ENCODE measurements around the gene CD4. TPM values are rescaled to one million over a fixed set of nuclear protein-coding genes. Genes with fewer than 3 reads are reported as not detected.
A peak's percentile ranks its signal among the peaks of the same experiment; 100 is the strongest.

Gene CD4
- polyA plus RNA-seq, 1 of the 3 experiments (the other 2 are of a cell fraction) = 0.02 TPM

DNA sequence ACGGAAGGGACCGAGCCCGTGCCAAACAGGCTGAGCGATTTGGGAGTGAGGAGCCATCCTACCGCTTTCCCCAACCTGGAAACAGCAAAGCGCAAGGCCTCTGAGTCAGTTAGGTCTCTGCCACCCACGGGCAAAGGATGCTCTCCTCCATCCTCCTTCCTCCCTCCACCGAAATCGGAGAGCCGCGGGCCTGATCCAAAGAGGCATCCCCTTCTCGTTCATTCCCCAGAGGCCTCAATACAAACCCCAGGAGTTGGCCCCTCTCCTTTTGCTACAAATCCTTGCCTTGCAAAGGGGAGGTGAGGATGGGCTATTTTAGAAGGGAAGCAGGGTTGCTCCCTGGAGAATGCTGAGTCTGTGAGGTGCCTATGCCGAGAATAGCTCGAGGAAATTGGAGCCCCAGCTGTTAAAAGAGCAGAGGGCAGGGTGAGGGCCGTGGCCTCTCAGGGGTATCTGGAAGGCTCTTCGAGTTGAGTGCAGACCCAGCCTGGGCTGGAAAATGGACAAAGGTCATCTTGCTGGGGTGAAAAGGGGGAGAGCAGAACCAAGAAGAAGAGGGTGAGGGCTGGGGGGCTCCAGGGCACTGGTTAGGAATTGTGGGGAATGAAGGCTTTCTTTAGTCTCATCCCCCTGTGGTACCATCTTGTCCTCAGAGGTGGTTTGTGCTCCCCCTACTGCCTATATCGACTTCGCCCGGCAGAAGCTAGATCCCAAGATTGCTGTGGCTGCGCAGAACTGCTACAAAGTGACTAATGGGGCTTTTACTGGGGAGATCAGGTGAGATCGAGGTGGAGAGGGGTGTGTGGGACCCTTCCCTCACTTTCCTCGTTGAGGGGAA lies 79.1 kb downstream of the CD4 start:
- no peak overlapping the region for H2AFZ ChIP-seq (ENCODE audit: low read depth)
- H3K4me3 ChIP-seq (ENCODE audit: low read depth in 2 of 2, low read length in 1 of 2) = peak overlapping the region; percentile 91 to 99
- H4K20me1 ChIP-seq (ENCODE audit: insufficient read depth) = peaks cover 44% of the 10 kb centered on the region
- no peak for DNase-seq
- H3K9me2 ChIP-seq = no peaks in the 10 kb centered on the region
- WGBS (ENCODE audit: low lambda C conversion rate) = 1% methylated on average over 20 of the region's 22 CpGs
- peaks cover 33 to 43% of the 10 kb centered on the region in 2 experiments for H3K4me1 ChIP-seq (ENCODE audit: control insufficient read depth in 1 of 2, insufficient read depth in 2 of 2, low read depth in 1 of 2, low read length in 1 of 2)
- TF ChIP-seq, protein P1, sequence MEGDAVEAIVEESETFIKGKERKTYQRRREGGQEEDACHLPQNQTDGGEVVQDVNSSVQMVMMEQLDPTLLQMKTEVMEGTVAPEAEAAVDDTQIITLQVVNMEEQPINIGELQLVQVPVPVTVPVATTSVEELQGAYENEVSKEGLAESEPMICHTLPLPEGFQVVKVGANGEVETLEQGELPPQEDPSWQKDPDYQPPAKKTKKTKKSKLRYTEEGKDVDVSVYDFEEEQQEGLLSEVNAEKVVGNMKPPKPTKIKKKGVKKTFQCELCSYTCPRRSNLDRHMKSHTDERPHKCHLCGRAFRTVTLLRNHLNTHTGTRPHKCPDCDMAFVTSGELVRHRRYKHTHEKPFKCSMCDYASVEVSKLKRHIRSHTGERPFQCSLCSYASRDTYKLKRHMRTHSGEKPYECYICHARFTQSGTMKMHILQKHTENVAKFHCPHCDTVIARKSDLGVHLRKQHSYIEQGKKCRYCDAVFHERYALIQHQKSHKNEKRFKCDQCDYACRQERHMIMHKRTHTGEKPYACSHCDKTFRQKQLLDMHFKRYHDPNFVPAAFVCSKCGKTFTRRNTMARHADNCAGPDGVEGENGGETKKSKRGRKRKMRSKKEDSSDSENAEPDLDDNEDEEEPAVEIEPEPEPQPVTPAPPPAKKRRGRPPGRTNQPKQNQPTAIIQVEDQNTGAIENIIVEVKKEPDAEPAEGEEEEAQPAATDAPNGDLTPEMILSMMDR (IDR thresholded peaks at IDR 0.05) = peak; percentile 36
- no peak for TF ChIP-seq TEAD4 (IDR thresholded peaks at IDR 0.05; ENCODE audit: borderline replicate concordance, insufficient read depth)
- H3K9ac ChIP-seq = peak overlapping the region; percentile 100
- H3K27me3 ChIP-seq (ENCODE audit: insufficient read depth) = no peaks in the 10 kb centered on the region
- H3K36me3 ChIP-seq (replicated peaks in 1 of 2; ENCODE audit: control insufficient read depth in 1 of 2, insufficient read depth in 2 of 2, low read length in 1 of 2) = peaks cover 16 to 38% of the 10 kb centered on the region in 2 experiments
- POLR2A ChIA-PET = interaction anchor here (0.6 to 5.9 kb wide), 14 partner anchors 9 to 179 kb away, joined by 3 to 57 read pairs (median 6); partner anchors contain the start of genes C12orf57, CDCA3, ENO2 and MLF2
- CTCF ChIA-PET = interaction anchor here (0.7 to 10.9 kb wide), 27 partner anchors 8 to 317 kb away, joined by 3 to 164 read pairs (median 7); partner anchors contain the start of genes C12orf57, CDCA3, ENO2 and MLF2
- H3F3A ChIP-seq (replicated peaks; ENCODE audit: insufficient read depth) = peaks cover 35% of the 10 kb centered on the region
- H3K9me3 ChIP-seq = no peaks in the 10 kb centered on the region
- peak overlapping the region; percentile 84 to 95; a peak in 3 of 4 replicates for H3K27ac ChIP-seq (ENCODE audit: low read depth in 2 of 2, low read length in 1 of 2)
- H3K79me2 ChIP-seq (ENCODE audit: insufficient read depth) = peaks cover 55% of the 10 kb centered on the region
- peak overlapping the region; percentile 99 for H3K4me2 ChIP-seq

DNA sequence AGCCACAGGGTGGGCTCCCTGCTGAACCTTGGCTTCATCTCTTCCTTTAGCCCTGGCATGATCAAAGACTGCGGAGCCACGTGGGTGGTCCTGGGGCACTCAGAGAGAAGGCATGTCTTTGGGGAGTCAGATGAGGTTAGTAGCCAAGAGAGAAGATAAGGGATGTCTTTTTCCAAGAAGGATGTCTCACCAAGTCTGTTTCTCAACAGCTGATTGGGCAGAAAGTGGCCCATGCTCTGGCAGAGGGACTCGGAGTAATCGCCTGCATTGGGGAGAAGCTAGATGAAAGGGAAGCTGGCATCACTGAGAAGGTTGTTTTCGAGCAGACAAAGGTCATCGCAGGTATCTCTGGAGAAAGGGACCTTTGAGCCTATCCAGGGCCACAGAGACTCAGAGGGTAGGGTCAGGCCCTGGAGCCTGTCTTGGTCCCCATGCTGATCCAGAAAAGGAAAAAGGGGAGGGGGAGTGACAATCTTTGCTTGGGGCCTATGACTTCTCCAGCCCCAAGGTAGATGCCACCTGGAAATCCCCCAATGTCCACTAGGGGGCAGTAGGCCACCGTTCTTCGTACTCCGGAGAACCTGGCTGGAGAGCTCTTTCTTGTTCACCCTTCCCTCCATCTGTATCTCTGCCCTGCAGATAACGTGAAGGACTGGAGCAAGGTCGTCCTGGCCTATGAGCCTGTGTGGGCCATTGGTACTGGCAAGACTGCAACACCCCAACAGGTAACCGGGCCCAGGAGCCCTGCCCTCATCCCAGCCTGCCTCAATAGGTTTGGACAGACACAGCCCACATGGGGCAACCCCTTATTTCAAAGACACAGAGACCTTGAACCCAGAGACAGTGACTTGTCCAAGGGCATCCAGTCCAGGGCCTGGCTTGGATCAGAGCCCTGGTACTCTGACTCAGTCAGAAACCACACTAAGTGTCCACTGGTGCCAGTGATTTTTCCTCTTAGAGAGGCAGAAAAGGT lies 80.0 kb downstream of the CD4 start:
- peaks cover 16 to 30% of the 10 kb centered on the region in 2 experiments for H3K36me3 ChIP-seq (replicated peaks in 1 of 2; ENCODE audit: control insufficient read depth in 1 of 2, insufficient read depth in 2 of 2, low read length in 1 of 2)
- TF ChIP-seq TCF12 (IDR thresholded peaks at IDR 0.05) (no peak), RXRA (IDR thresholded peaks at IDR 0.05; ENCODE audit: borderline replicate concordance, low read depth) (no peak), CHD2 (IDR thresholded peaks at IDR 0.05; ENCODE audit: low read length, partially characterized antibody) (no peak), FOXM1 (IDR thresholded peaks at IDR 0.05; ENCODE audit: low read depth) (no peak), TAF1 (IDR thresholded peaks at IDR 0.05; ENCODE audit: borderline replicate concordance, low read depth, low read length) (no peak), GATA2 (CRISPR knock-in tag; IDR thresholded peaks at IDR 0.05) (no peak), MXI1 (IDR thresholded peaks at IDR 0.05; ENCODE audit: low read depth, low read length) (no peak), POLR2AphosphoS5 (IDR thresholded peaks at IDR 0.05; ENCODE audit: low read depth, low read length) (no peak; the same call in 1 of the 2 replicates), SMC3 (IDR thresholded peaks at IDR 0.05; ENCODE audit: low read depth, low read length) (peak; percentile 42), SIN3A (IDR thresholded peaks at IDR 0.05; ENCODE audit: borderline replicate concordance, low read depth, low read length) (0 out of 2 replicates have a peak, but pooled peaks have one; percentile 44), FOXJ3 (CRISPR knock-in tag; IDR thresholded peaks at IDR 0.05) (no peak)
- TF ChIP-seq, protein P2, sequence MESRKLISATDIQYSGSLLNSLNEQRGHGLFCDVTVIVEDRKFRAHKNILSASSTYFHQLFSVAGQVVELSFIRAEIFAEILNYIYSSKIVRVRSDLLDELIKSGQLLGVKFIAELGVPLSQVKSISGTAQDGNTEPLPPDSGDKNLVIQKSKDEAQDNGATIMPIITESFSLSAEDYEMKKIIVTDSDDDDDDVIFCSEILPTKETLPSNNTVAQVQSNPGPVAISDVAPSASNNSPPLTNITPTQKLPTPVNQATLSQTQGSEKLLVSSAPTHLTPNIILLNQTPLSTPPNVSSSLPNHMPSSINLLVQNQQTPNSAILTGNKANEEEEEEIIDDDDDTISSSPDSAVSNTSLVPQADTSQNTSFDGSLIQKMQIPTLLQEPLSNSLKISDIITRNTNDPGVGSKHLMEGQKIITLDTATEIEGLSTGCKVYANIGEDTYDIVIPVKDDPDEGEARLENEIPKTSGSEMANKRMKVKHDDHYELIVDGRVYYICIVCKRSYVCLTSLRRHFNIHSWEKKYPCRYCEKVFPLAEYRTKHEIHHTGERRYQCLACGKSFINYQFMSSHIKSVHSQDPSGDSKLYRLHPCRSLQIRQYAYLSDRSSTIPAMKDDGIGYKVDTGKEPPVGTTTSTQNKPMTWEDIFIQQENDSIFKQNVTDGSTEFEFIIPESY (IDR thresholded peaks at IDR 0.05; ENCODE audit: borderline replicate concordance, low read depth) = no peak
- TF ChIP-seq, protein P3, sequence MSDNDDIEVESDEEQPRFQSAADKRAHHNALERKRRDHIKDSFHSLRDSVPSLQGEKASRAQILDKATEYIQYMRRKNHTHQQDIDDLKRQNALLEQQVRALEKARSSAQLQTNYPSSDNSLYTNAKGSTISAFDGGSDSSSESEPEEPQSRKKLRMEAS (IDR thresholded peaks at IDR 0.05; ENCODE audit: low read depth) = 0 out of 2 replicates have a peak, but pooled peaks have one; percentile 18
- TF ChIP-seq, protein P1 (IDR thresholded peaks at IDR 0.05) = peak; percentile 91

More for the DNA sequence above, 80.0 kb downstream of the CD4 start:
- H3K4me3 ChIP-seq (ENCODE audit: low read depth in 2 of 2, low read length in 1 of 2) = peak overlapping the region; percentile 91 to 99
- peak overlapping the region; percentile 84 to 95; a peak in 2 of 4 replicates for H3K27ac ChIP-seq (ENCODE audit: low read depth in 2 of 2, low read length in 1 of 2)
- WGBS (ENCODE audit: low lambda C conversion rate) = 40% methylated on average over 9 of the region's 12 CpGs
- ChIA-PET POLR2A (interaction anchor here (0.6 to 2.6 kb wide), 15 partner anchors 10 to 146 kb away, joined by 3 to 19 read pairs (median 4); partner anchors contain the start of genes C12orf57, CDCA3, COPS7A and MLF2), CTCF (interaction anchor here (0.6 to 10.9 kb wide), 35 partner anchors 9 to 318 kb away, joined by 3 to 164 read pairs (median 5); partner anchors contain the start of genes C12orf57, CDCA3, ENO2 and LRRC23)
- H3K9me2 ChIP-seq = no peaks in the 10 kb centered on the region
- H3K79me2 ChIP-seq (ENCODE audit: insufficient read depth) = peaks cover 57% of the 10 kb centered on the region
- peaks cover 34 to 46% of the 10 kb centered on the region in 2 experiments for H3K4me1 ChIP-seq (ENCODE audit: control insufficient read depth in 1 of 2, insufficient read depth in 2 of 2, low read depth in 1 of 2, low read length in 1 of 2)
- H3K27me3 ChIP-seq (ENCODE audit: insufficient read depth) = no peaks in the 10 kb centered on the region
- peak overlapping the region; percentile 100 for H3K9ac ChIP-seq
- H3K9me3 ChIP-seq = no peaks in the 10 kb centered on the region
- DNase-seq = peak; percentile 82
- H3F3A ChIP-seq (replicated peaks; ENCODE audit: insufficient read depth) = peaks cover 41% of the 10 kb centered on the region
- peak overlapping the region; percentile 99 for H3K4me2 ChIP-seq
- no peak overlapping the region for H2AFZ ChIP-seq (ENCODE audit: low read depth)
- peaks cover 44% of the 10 kb centered on the region for H4K20me1 ChIP-seq (ENCODE audit: insufficient read depth)
